HG03354 (cell line): ENCODE measurements around the gene ZNF275.
"Not testable (repeated sequence)": the region's sequence is repeated elsewhere in the genome, so short reads cannot be mapped to it uniquely, and the experiment has no call there.

Experiments used
- ATAC-seq: cut with Tn5 transposase; IDR thresholded peaks from one replicate; pipeline ENCODE4 v1.9.1; 2021; ENCODE audit warnings: mild to moderate bottlenecking; ENCODE audit not compliant: unreplicated experiment, poor library complexity, severe bottlenecking

The ZNF275 gene

GRCh38 chrX:153317996-153318722 lies 15.8 kb upstream of the ZNF275 start:
- ATAC-seq = no peak

GRCh38 chrX:153318811-153319210 lies 15.1 kb upstream of the ZNF275 start:
- ATAC-seq = no peak

GRCh38 chrX:153319295-153320046 lies 14.5 kb upstream of the ZNF275 start:
- no peak for ATAC-seq

GRCh38 chrX:153320047-153320443 lies 13.9 kb upstream of the ZNF275 start:
- not testable (repeated sequence) for ATAC-seq

GRCh38 chrX:153320555-153321184 lies 13.3 kb upstream of the ZNF275 start:
- no peak for ATAC-seq

GRCh38 chrX:153321381-153322124 lies 12.4 kb upstream of the ZNF275 start, which contains the start of gene PNMA6F:
Gene PNMA6F (minus strand): TSS chrX:153321767. CDS start chrX:153320674, 1,093 bp downstream.
- no peak for ATAC-seq

GRCh38 chrX:153327561-153327960 lies 6.4 kb upstream of the ZNF275 start:
- ATAC-seq = no peak

- no peak for ATAC-seq
These were observed 687 bp upstream of the ZNF275 start for GRCh38 chrX:153333266-153333665.

- ATAC-seq = no peak
These were observed 822 bp downstream of the ZNF275 start for GRCh38 chrX:153334654-153335295.

GRCh38 chrX:153336121-153336894 lies 2.4 kb downstream of the ZNF275 start:
- ATAC-seq = no peak

GRCh38 chrX:153336988-153337387 lies 3.0 kb downstream of the ZNF275 start:
- ATAC-seq = no peak

GRCh38 chrX:153338836-153339235 lies 4.9 kb downstream of the ZNF275 start:
- ATAC-seq = no peak

GRCh38 chrX:153339662-153340061 lies 5.7 kb downstream of the ZNF275 start:
- no peak for ATAC-seq

- ATAC-seq = no peak
These were observed 6.2 kb downstream of the ZNF275 start for GRCh38 chrX:153340111-153340510.

GRCh38 chrX:153342762-153343558 lies 9.0 kb downstream of the ZNF275 start:
- ATAC-seq = no peak

GRCh38 chrX:153343674-153344073 lies 9.7 kb downstream of the ZNF275 start:
- no peak for ATAC-seq

GRCh38 chrX:153347530-153347929 lies 13.6 kb downstream of the ZNF275 start:
- ATAC-seq = no peak

GRCh38 chrX:153348421-153348820 lies 14.5 kb downstream of the ZNF275 start:
- no peak for ATAC-seq
